WTC11 (cell line): ENCODE measurements around the gene CACNA1D. TPM values are rescaled to one million over a fixed set of nuclear protein-coding genes. Genes with fewer than 3 reads are reported as not detected.

Source experiments
- ATAC-seq: fragments of 200-7000 bp; cut with Tn5 transposase; 2 replicates; pipeline ENCODE4 v1.10.0; 2021; ENCODE audit warnings: mild to moderate bottlenecking, moderate library complexity
- CTCF ChIA-PET: fragments of 300-600 bp; sonication (Branson Sonifier 250); formaldehyde crosslinking; loops from one replicate; lab custom pipeline; 2021; ENCODE audit warnings: antibody characterized with exemption; lab: Charles Lee
- POLR2A ChIA-PET: fragments of 350-600 bp; sonication (Branson Sonifier 250); formaldehyde crosslinking; loops from one replicate; lab custom pipeline; 2021; ENCODE audit warnings: antibody characterized with exemption; lab: Charles Lee
- DNase-seq: peaks from one replicate; pipeline ENCODE4 v3.0.0; 2021; ENCODE audit warnings: low spot score
- H3K27ac Mint-ChIP-seq: 2 replicates; pipeline ENCODE4 v1.8.0; 2021; ENCODE audit warnings: mixed read lengths
- H3K27me3 Mint-ChIP-seq: 2 replicates; pipeline ENCODE4 v1.8.0; 2021; ENCODE audit warnings: low read depth, mild to moderate bottlenecking, moderate library complexity, mixed read lengths
- H3K36me3 Mint-ChIP-seq: 2 replicates; pipeline ENCODE4 v1.8.0; 2021; ENCODE audit warnings: mixed read lengths
- H3K4me1 Mint-ChIP-seq: 2 replicates; pipeline ENCODE4 v1.8.0; 2022; ENCODE audit warnings: mixed read lengths
- H3K4me3 Mint-ChIP-seq: 2 replicates; pipeline ENCODE4 v1.8.0; 2021; ENCODE audit warnings: mild to moderate bottlenecking, moderate library complexity, mixed read lengths
- H3K9me3 Mint-ChIP-seq: 2 replicates; pipeline ENCODE4 v1.8.0; 2021; ENCODE audit warnings: mixed read lengths
- ARID4B ChIP-seq: sonication (generic); formaldehyde crosslinking; IDR thresholded peaks from 2 replicates; pipeline ENCODE4 v1.8.0; 2023; ENCODE audit warnings: missing genetic modification reagents, mild to moderate bottlenecking, borderline replicate concordance
- ATF1 ChIP-seq: sonication (generic); formaldehyde crosslinking; IDR thresholded peaks from 2 replicates; pipeline ENCODE4 v1.8.1; 2023; ENCODE audit warnings: mild to moderate bottlenecking, moderate library complexity, missing genetic modification reagents
- CREM ChIP-seq: sonication (generic); formaldehyde crosslinking; IDR thresholded peaks from 2 replicates; pipeline ENCODE4 v1.8.1; 2022; ENCODE audit warnings: mild to moderate bottlenecking, missing genetic modification reagents, moderate library complexity
- FOXJ3 ChIP-seq: sonication (generic); formaldehyde crosslinking; IDR thresholded peaks from 2 replicates; pipeline ENCODE4 v1.9.0; 2021; ENCODE audit warnings: missing genetic modification reagents, mild to moderate bottlenecking, borderline replicate concordance
- FOXK1 ChIP-seq: sonication (generic); formaldehyde crosslinking; IDR thresholded peaks from 2 replicates; pipeline ENCODE4 v1.8.0; 2022; ENCODE audit warnings: mild to moderate bottlenecking, moderate library complexity, missing genetic modification reagents
- IRF2 ChIP-seq: sonication (generic); formaldehyde crosslinking; IDR thresholded peaks from 2 replicates; pipeline ENCODE4 v1.8.0; 2022; ENCODE audit warnings: low read depth, missing genetic modification reagents, borderline replicate concordance
- KAT7 ChIP-seq: sonication (generic); formaldehyde crosslinking; IDR thresholded peaks from 2 replicates; pipeline ENCODE4 v1.8.1; 2023; ENCODE audit warnings: missing genetic modification reagents, mild to moderate bottlenecking, borderline replicate concordance
- NR3C1 ChIP-seq: sonication (generic); formaldehyde crosslinking; conservative IDR thresholded peaks from 2 replicates; pipeline ENCODE4 v1.8.1; 2023; ENCODE audit warnings: low read depth, mild to moderate bottlenecking, missing genetic modification reagents
- OVOL2 ChIP-seq: fragments of 250-450 bp; sonication (Bioruptor Pico); IDR thresholded peaks from 2 replicates; pipeline ENCODE4 v1.9.0; 2021; ENCODE audit warnings: mild to moderate bottlenecking, borderline replicate concordance
- PREB ChIP-seq: sonication (generic); formaldehyde crosslinking; IDR thresholded peaks from 2 replicates; pipeline ENCODE4 v1.8.1; 2022; ENCODE audit warnings: mild to moderate bottlenecking, missing genetic modification reagents, moderate library complexity, borderline replicate concordance
- SMAD3 ChIP-seq: sonication (generic); formaldehyde crosslinking; IDR thresholded peaks from 2 replicates; pipeline ENCODE4 v1.8.0; 2022; ENCODE audit warnings: missing genetic modification reagents, mild to moderate bottlenecking, borderline replicate concordance
- TCF7 ChIP-seq: sonication (generic); formaldehyde crosslinking; IDR thresholded peaks from 2 replicates; pipeline ENCODE4 v1.8.0; 2022; ENCODE audit warnings: mild to moderate bottlenecking, low read depth, missing genetic modification reagents, moderate library complexity
- TEAD4 ChIP-seq: sonication (generic); formaldehyde crosslinking; IDR thresholded peaks from 2 replicates; pipeline ENCODE4 v1.8.0; 2022; ENCODE audit warnings: mild to moderate bottlenecking, missing genetic modification reagents
- TP53 ChIP-seq: sonication (generic); formaldehyde crosslinking; IDR thresholded peaks from 2 replicates; pipeline ENCODE4 v1.8.1; 2023; ENCODE audit warnings: mild to moderate bottlenecking, missing genetic modification reagents
- USF1 ChIP-seq: sonication (generic); formaldehyde crosslinking; IDR thresholded peaks from 2 replicates; pipeline ENCODE4 v1.8.0; 2022; ENCODE audit warnings: mild to moderate bottlenecking, missing genetic modification reagents
- ZNF232 ChIP-seq: sonication (generic); formaldehyde crosslinking; IDR thresholded peaks from 2 replicates; pipeline ENCODE4 v1.8.0; 2022; ENCODE audit warnings: mild to moderate bottlenecking, missing genetic modification reagents
- total RNA-seq: library from RNA; stranded (reverse); gene quantifications from 3 replicates; pipeline ENCODE4 v1.2.3, GENCODE V29; 2021

Gene CACNA1D
- total RNA-seq, 1 experiment from 2014 or later = 2.3 TPM

- TF ChIP-seq USF1 (CRISPR knock-in tag) = no peak
Observed at GRCh38 chr3:53642211-53642610, 147.8 kb downstream of the CACNA1D start (continued).

GRCh38 chr3:53643757-53644156 lies 149.3 kb downstream of the CACNA1D start:
- H3K4me3 Mint-ChIP-seq = no peak overlapping the region
- DNase-seq (peak; percentile 41), ATAC-seq (peak; percentile 59)
- no peak overlapping the region for H3K27ac Mint-ChIP-seq
- H3K27me3 Mint-ChIP-seq = no peaks in the 10 kb centered on the region
- no peaks in the 10 kb centered on the region for H3K36me3 Mint-ChIP-seq
- H3K9me3 Mint-ChIP-seq = no peaks in the 10 kb centered on the region
- ChIA-PET POLR2A (no interaction called here), CTCF (interaction anchor here (1.0 to 1.2 kb wide), 2 partner anchors 9 to 22 kb away, joined by 3 read pairs; no protein-coding TSS in a partner anchor)
- H3K4me1 Mint-ChIP-seq = no peaks in the 10 kb centered on the region
- TF ChIP-seq IRF2 (CRISPR knock-in tag) = no peak
- TF ChIP-seq ZNF232 (CRISPR knock-in tag) = no peak
- TF ChIP-seq ATF1 = no peak

- Mint-ChIP-seq H3K27ac (no peak overlapping the region), H3K9me3 (no peaks in the 10 kb centered on the region), H3K4me3 (no peak overlapping the region), H3K27me3 (no peaks in the 10 kb centered on the region), H3K4me1 (no peaks in the 10 kb centered on the region), H3K36me3 (no peaks in the 10 kb centered on the region)
- ATAC-seq (no peak), DNase-seq (no peak)
- TF ChIP-seq FOXJ3 (no peak), TP53 (CRISPR knock-in tag) (no peak), SMAD3 (CRISPR knock-in tag) (no peak), CREM (no peak), KAT7 (CRISPR knock-in tag) (no peak), USF1 (CRISPR knock-in tag) (no peak), TEAD4 (no peak), ARID4B (CRISPR knock-in tag) (no peak), NR3C1 (CRISPR knock-in tag) (no peak), TCF7 (CRISPR knock-in tag) (no peak), OVOL2 (CRISPR knock-in tag) (no peak), PREB (CRISPR knock-in tag) (no peak), FOXK1 (CRISPR knock-in tag) (no peak)
- ChIA-PET CTCF (no interaction called here), POLR2A (no interaction called here)
Observed at GRCh38 chr3:53645754-53646153, 151.3 kb downstream of the CACNA1D start.
